ENCODE data around the gene SERPINE2.

The SERPINE2 gene

GRCh38 chr2:224042191-224042696 is 3.2 kb upstream of the SERPINE2 start:
- DNase-seq, result no peak

DNA sequence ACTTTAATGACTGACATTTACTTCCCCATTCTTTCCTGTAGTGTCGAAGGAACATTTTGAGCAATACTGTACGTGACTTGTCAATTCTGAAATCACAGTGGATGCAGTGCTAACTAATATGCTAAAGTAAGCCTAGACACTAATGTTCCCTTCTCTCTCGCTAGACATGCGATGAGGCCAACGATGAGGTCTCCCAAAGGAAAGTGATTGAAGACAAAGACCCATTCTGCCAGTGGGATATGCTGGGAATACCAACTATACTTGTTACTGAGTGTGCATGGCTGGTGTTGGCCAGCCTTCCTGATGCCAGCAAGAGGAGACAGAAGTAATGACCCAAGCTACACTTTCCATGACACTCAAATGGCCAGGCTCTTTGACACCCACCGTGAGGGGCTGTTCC is 2.5 kb upstream of the SERPINE2 start:
- no peak for DNase-seq

DNA sequence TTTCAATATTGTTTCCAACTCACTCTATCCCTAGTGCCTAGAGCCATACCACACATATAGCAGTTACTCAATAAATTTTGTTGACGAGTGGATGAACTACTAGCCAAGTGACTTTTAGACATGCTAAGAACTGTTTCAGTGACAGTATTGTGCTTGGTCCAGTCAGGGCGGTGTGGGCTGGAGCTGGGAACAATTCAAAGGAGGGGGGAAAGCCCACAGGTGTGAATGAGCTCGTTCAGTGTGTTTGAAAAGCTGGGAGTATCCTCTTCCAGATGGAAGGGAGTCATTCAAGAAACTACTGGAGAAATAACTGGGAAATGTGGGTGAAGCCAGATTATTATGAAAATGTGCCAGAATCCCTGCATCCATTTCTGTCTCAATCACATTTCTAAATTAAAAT is 1.7 kb upstream of the SERPINE2 start:
- DNase-seq, result no peak

DNA sequence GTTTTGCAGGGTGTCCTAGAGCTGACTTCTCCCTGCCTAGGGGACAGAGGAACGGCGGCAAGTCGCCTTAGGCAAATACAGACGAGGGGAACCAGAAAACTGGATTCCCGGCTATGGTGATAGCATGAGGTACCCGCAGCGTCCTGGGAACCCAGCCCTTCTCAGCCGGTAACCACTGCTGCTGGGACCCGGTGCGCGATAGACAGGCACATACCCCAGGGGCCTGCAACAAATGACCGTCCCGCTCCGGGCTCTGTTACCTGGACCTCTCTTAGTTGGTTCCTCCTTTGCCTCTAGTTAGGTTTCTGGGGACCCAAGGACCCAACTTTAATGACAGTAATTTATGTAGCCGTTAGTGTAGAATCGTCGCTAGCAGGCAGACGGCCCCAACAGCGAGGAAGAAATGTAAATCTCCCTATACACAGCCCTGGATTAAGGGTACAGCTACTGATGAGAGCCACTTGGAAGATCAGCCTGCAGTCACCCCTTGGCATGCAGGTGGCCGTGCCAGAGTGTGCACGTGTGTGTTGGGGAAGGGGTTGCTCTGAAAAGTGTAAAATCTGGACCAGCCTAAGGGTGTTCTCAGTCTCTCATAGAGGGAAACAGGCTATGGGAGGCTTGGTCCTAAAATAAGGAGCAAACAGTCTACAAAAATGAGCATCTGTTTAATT is 819 bp upstream of the SERPINE2 start:
- DNase-seq, result no peak

DNA sequence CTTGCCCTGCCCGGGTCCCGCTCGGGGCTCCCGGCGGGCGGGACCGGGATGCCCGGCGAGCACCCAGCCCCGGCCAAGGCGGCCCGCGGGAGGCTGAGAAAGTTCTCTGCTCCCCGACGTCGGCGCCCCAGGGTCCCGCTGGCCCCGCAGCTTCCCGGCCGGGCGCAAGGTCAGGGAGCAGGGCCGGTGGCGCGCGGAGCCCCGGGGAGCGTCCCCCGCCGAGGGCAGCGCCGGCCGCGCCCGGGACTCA is 331 bp downstream of the SERPINE2 start:
- no peak for DNase-seq

DNA sequence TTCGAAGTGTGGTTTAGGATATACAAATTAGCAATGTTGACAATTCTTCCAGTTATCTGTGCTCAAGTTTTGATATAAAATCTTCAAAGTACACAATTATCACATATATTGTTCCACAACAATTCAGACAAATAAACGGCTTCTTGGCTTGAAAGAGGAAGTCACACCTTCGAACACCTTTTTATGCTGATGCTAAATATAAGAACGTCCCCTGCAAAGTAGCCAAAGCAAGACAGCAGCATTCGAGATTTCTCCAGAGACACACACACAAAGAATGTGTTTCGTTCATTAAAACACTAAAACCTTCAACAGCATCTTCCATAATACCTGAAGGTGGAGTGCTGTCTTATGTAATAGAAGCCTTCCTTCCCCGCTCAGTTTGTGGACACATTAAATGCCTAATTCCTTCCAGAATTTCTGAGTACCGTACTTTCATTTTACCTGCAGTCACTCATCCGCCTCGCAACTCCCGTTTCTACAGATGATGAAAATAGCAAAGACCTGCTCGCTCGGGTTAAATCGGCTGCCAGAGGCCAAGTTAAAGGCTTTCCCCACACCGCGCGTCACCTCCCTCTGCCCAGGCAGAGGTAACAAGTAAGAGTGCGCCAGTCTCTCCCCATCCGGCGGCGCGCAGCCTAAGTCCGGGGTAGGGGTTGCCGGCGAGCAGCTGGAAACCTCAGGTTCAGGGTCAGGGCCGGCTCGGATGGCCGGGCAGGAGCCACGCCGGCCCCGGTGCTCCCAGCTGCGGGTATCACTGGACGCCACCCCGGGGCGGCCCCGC is 847 bp downstream of the SERPINE2 start:
- no peak for DNase-seq

DNA sequence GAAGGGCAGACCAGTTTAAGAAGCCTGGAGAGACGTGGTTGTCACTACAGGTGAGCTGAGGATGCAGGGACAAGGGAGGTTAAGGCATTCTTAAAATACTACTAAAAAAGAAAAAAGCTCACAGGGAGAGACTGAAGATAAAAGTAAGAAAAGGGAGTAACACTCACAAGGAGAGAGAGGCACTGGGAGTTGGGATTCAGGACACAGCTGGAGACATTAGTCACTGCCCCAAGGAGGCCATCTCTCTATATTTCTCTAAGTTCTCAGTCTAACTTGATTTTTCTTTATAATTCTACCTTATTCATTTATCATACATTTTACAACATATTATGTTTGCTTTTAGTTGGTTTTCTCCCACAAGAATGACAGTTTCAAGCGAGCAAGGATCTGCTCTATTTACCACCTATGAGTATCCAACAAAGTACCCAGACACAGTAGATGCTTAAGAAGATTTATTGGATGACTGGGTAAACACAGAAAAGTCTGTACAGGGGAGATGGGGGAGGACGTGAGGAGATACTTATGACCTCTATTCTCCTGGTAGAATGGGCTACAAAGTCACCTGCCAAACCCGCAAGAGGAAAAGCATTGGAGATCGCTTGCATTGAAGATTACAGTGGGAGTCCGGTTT is 2.2 kb downstream of the SERPINE2 start:
- no peak for DNase-seq

- DNase-seq, result no peak
Measured at GRCh38 chr2:224034017-224034416, 5.1 kb downstream of the SERPINE2 start.

GRCh38 chr2:224033601-224034000 is 5.5 kb downstream of the SERPINE2 start:
- no peak for DNase-seq

GRCh38 chr2:224032283-224032682 is 6.8 kb downstream of the SERPINE2 start:
- DNase-seq, result no peak

- no peak for DNase-seq
Measured at GRCh38 chr2:224031358-224031970, 7.6 kb downstream of the SERPINE2 start.

GRCh38 chr2:224030786-224031185 is 8.3 kb downstream of the SERPINE2 start:
- no peak for DNase-seq

DNA sequence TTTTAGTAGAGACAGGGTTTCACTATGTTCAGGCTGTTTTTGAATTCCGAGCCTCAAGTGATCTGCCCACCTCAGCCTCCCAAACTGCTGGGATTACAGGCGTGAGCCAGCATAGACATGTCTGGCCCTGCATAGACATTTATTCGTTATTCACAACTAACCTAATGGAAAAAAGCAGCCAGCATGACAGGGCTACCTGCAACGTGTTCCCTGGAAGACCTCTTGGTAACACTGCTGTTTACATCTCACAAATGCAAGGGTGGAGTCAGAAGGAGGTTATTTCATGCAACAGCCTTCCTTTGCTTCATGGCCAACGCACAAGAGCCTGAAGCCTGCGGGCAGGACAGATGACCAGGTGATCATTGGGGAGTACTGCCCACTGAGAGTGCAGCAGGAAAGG is 9.2 kb downstream of the SERPINE2 start:
- DNase-seq, result no peak

- no peak for DNase-seq
Measured at GRCh38 chr2:224027931-224028330, 11.2 kb downstream of the SERPINE2 start.

DNA sequence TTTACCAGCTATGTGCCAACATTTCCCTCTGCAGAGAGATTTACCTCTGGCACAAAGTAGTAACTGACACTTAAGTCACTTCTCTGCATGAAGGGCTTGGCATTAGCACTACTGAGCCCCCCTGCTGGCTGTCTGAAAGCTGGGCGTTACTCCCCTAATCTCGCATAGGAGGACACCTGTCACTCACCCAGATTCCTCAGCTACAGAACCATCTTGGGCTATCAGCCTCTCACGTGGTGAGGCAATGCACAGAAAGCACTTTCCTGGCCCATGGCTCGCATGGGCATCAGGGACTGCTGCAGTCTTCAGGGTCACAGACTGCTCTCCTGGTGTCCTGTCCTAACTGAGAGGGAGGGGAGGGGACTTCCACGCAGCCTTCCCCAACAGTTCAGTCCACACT is 12.0 kb downstream of the SERPINE2 start:
- DNase-seq, result no peak

- no peak for DNase-seq
Measured at GRCh38 chr2:224025874-224026273, 13.2 kb downstream of the SERPINE2 start.

GRCh38 chr2:224024270-224024669 is 14.8 kb downstream of the SERPINE2 start:
- no peak for DNase-seq

GRCh38 chr2:224023188-224023587 is 15.9 kb downstream of the SERPINE2 start:
- DNase-seq, result no peak

- DNase-seq, result no peak
Measured at GRCh38 chr2:224022486-224022885, 16.6 kb downstream of the SERPINE2 start.

DNA sequence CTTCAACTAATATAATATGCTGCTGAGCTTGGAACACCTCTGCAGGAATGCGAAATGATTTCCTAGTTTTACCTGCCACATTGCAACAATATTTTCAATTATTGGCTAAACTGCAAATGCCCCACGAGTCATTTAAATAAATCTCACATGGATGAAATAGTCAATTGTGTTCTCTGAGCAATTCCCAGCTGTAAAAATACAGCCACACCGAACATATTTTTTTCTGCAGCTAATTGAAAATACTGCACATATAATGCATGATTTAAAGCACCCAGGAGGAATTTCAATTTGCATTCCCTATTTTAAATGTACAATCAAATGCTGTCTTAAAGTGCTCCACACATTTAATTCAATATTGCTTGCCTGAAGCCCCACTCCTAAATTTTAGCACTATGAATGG is 18.6 kb downstream of the SERPINE2 start:
- no peak for DNase-seq

- no peak for DNase-seq
Measured at GRCh38 chr2:224017957-224018356, 21.1 kb downstream of the SERPINE2 start.

- no peak for DNase-seq
Measured at GRCh38 chr2:224016963-224017362, 22.1 kb downstream of the SERPINE2 start.

DNA sequence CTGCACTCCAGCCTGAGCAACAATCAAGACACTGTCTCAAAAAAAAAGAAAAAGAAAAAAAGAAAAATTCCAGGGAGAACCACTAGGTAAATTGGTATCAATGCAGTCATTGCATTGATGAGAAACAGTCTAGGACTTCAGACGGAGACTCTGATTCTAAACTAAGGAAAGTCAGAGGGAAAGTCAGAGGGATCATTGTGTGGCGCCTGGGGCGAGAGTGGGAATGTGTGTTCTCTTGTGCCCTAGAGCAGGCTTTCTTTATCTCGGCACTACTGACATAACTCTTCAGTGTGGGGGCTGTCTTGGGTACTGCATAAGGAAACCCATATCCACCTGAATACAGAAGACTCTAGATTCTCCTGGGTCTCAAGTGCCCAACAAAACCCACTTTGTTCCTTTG is 24.8 kb downstream of the SERPINE2 start:
- DNase-seq, result no peak

DNA sequence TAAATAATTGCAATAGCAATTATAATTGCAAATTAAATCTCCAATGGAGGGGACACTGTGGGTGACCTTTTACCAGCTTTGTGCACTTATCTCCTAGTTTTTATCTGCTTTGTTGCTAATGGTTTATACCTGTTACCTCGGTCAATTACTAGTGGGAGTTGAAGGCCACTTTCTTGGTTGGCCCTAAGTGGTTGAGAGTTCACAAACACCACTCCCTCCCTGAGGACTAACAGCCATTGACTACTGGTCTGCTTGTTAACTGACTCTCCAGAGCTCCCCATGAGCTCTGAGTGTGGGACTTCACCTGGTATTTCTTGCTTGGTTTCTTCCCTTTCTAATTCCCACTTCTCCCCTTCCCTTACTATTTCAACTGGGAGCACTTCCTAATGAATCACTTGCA is 27.2 kb downstream of the SERPINE2 start:
- DNase-seq, result no peak
